Upper lobe of left lung (tissue), 6 donors: ENCODE measurements around the gene EPB41L4B. TPM values are rescaled to one million over a fixed set of nuclear protein-coding genes. Genes with fewer than 3 reads are reported as not detected.

Experiments used
- ATAC-seq, 2 donors: fragments of 200-7000 bp; cut with Tn5 transposase; one replicate each; pipeline ENCODE4 v1.9.1; 2022; ENCODE audit warnings: mild to moderate bottlenecking in 2 of 2, moderate library complexity in 2 of 2; ENCODE audit not compliant: low FRiP score in 2 of 2
- DNase-seq, 2 donors: peaks; one replicate each; pipeline ENCODE4 v3.0.0-alpha.2; 2019 to 2020
- H3K27ac ChIP-seq, 4 donors: fragments of 200-600 bp; sonication (generic); one replicate each; pipeline ENCODE4 v1.5.1; 2016 to 2019
- H3K27me3 ChIP-seq, 4 donors: fragments of 200-600 bp; sonication (generic); one replicate each; pipeline ENCODE4 v1.5.1; 2017 to 2019
- H3K36me3 ChIP-seq, 4 donors: fragments of 200-600 bp; sonication (generic); one replicate each; pipeline ENCODE4 v1.5.1; 2016 to 2019
- H3K4me1 ChIP-seq, 4 donors: fragments of 200-600 bp; sonication (generic); one replicate each; pipeline ENCODE4 v1.5.1; 2018 to 2019
- H3K4me3 ChIP-seq, 4 donors: fragments of 200-600 bp; sonication (generic); one replicate each; pipeline ENCODE4 v1.5.1; 2017 to 2019; ENCODE audit warnings: mild to moderate bottlenecking in 2 of 4, moderate library complexity in 1 of 4
- H3K9me3 ChIP-seq, 4 donors: fragments of 200-600 bp; sonication (generic); one replicate each; pipeline ENCODE4 v1.5.1; 2018 to 2019
- CTCF ChIP-seq, 6 experiments: fragments of 450-650 bp in 4 of 6; fragments of 200-600 bp in 2 of 6; sonication (generic) in 2 of 6; IDR thresholded peaks; one replicate each; pipeline ENCODE4 v1.5.1; 2016 to 2019; ENCODE audit warnings: antibody characterized with exemption in 6 of 6
- EP300 ChIP-seq, 4 donors: sonication (generic); formaldehyde crosslinking; IDR thresholded peaks; one replicate each; pipeline ENCODE4 v1.5.1; 2017; ENCODE audit warnings: antibody characterized with exemption in 4 of 4, control low read depth in 2 of 4
- POLR2A ChIP-seq, 4 donors: fragments of 450-650 bp; IDR thresholded peaks; one replicate each; pipeline ENCODE4 v1.5.1; 2016 to 2017; ENCODE audit warnings: antibody characterized with exemption in 4 of 4, mild to moderate bottlenecking in 2 of 4
- POLR2AphosphoS5 ChIP-seq, 2 donors: sonication (generic); formaldehyde crosslinking; IDR thresholded peaks; one replicate each; pipeline ENCODE4 v1.5.1; 2017; ENCODE audit warnings: antibody characterized with exemption in 2 of 2
- WGBS, 2 donors: methylation state at CpG; one replicate each; pipeline ENCODE4 v1.1.5; 2017 to 2018; 5-methylcytosine and 5-hydroxymethylcytosine counted together
- total RNA-seq, 6 donors: library from RNA; depleted of rRNA in 4 of 6; stranded (reverse); fragments of >200 nt in 4 of 6; gene quantifications; one replicate each; pipeline versions ENCODE4 v1.1.0 to v1.2.1, GENCODE V29; 2016 to 2021
- donor health status: DM: no; HTN: no; CAD: no; lungs with moderate emphysema.
- donor health status: DM: no; HTN: yes; CAD: no; lungs with severe emphysema.

EPB41L4B gene
- total RNA-seq, 6 donors from 2014 or later = 8.3 to 28.0 (median 10.9) TPM

DNA sequence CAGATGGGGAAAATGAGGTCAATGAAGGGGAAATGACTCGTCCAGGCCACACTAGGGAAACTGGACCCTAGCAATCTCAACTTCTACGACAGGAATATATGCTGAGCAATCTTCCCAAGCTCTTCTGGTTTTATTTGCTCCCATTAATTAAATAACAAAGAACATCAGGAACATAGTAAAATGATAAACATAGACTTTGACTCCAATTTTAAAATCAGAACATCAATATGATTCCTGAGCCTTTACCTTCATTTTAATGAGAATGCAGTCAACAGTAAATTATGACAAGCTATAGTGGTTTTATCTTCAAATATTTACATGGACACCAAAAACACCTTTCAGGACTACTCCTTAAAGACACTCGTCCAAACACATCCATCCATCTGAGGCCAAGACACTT, 79.7 kb downstream of the EPB41L4B start:
- H3K27ac ChIP-seq = no peak overlapping the region
- no peaks in the 10 kb centered on the region for H3K4me1 ChIP-seq
- DNase-seq = no peak
- TF ChIP-seq CTCF (IDR thresholded peaks at IDR 0.05) (no peak), EP300 (IDR thresholded peaks at IDR 0.05) (no peak), POLR2AphosphoS5 (IDR thresholded peaks at IDR 0.05) (no peak), POLR2A (IDR thresholded peaks at IDR 0.05) (no peak)
- no peak for ATAC-seq
- no peaks in the 10 kb centered on the region for H3K27me3 ChIP-seq
- H3K36me3 ChIP-seq = no peaks in the 10 kb centered on the region
- H3K9me3 ChIP-seq = no peaks in the 10 kb centered on the region
- H3K4me3 ChIP-seq = no peak overlapping the region
- 77% methylated on average over 3 of the region's 3 CpGs for WGBS, 2 donors

- no peaks in the 10 kb centered on the region for H3K36me3 ChIP-seq
- H3K27ac ChIP-seq = no peak overlapping the region
- no peaks in the 10 kb centered on the region for H3K27me3 ChIP-seq
- DNase-seq (no peak), ATAC-seq (no peak)
- no peak for TF ChIP-seq CTCF (IDR thresholded peaks at IDR 0.05)
- TF ChIP-seq EP300 (IDR thresholded peaks at IDR 0.05) = no peak
- no peak for TF ChIP-seq POLR2A (IDR thresholded peaks at IDR 0.05)
- no peak for TF ChIP-seq POLR2AphosphoS5 (IDR thresholded peaks at IDR 0.05)
- H3K4me3 ChIP-seq = no peak overlapping the region
- no peaks in the 10 kb centered on the region for H3K9me3 ChIP-seq
- 92% methylated on average over 3 of the region's 3 CpGs for WGBS, 2 donors
- H3K4me1 ChIP-seq = no peaks in the 10 kb centered on the region
Observed at GRCh38 chr9:109239240-109239639, 81.6 kb downstream of the EPB41L4B start.

GRCh38 chr9:109238655-109239054, 82.2 kb downstream of the EPB41L4B start:
- no peak for DNase-seq

DNA sequence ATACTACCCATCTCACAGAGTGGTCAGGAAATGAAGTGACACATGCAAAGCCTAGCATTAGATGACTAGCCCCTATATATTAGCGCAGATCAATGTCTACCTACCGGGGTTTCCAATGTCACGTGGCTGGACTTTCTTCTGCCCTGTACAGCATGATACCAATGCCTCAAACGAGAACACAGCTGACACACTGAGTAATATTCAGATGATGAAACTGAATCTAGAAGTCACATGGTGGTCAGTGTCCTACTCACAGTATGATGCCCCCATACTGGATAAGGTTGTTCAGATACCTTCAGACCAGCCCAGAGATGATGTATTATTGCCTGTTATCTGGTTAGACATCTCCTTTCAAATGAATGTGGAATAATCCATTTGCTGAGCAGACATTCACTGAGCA, 82.7 kb downstream of the EPB41L4B start:
- DNase-seq (no peak), ATAC-seq (no peak)
- no peaks in the 10 kb centered on the region for H3K27me3 ChIP-seq
- no peaks in the 10 kb centered on the region for H3K9me3 ChIP-seq
- WGBS, 2 donors = 82 to 88% methylated on average over 4 of the region's 4 CpGs
- no peaks in the 10 kb centered on the region for H3K36me3 ChIP-seq
- no peak overlapping the region for H3K27ac ChIP-seq
- H3K4me1 ChIP-seq = no peaks in the 10 kb centered on the region
- TF ChIP-seq POLR2A (IDR thresholded peaks at IDR 0.05) (no peak), POLR2AphosphoS5 (IDR thresholded peaks at IDR 0.05) (no peak), EP300 (IDR thresholded peaks at IDR 0.05) (no peak), CTCF (IDR thresholded peaks at IDR 0.05) (no peak)
- no peak overlapping the region for H3K4me3 ChIP-seq

More at GRCh38 chr9:109238655-109239054, 82.2 kb downstream of the EPB41L4B start:
- no peaks in the 10 kb centered on the region for H3K36me3 ChIP-seq
- H3K4me1 ChIP-seq = no peaks in the 10 kb centered on the region
- no peaks in the 10 kb centered on the region for H3K27me3 ChIP-seq
- H3K9me3 ChIP-seq = no peaks in the 10 kb centered on the region
- TF ChIP-seq POLR2A (IDR thresholded peaks at IDR 0.05) (no peak), EP300 (IDR thresholded peaks at IDR 0.05) (no peak), CTCF (IDR thresholded peaks at IDR 0.05) (no peak), POLR2AphosphoS5 (IDR thresholded peaks at IDR 0.05) (no peak)
- no peak for ATAC-seq
- 70 to 76% methylated on average over 3 of the region's 3 CpGs for WGBS, 2 donors
- H3K27ac ChIP-seq = no peak overlapping the region
- H3K4me3 ChIP-seq = no peak overlapping the region

GRCh38 chr9:109232449-109233237, 88.2 kb downstream of the EPB41L4B start:
- no peaks in the 10 kb centered on the region for H3K36me3 ChIP-seq
- ATAC-seq = no peak
- no peaks in the 10 kb centered on the region for H3K27me3 ChIP-seq
- H3K9me3 ChIP-seq = no peaks in the 10 kb centered on the region
- no peak overlapping the region for H3K4me3 ChIP-seq
- TF ChIP-seq POLR2A (IDR thresholded peaks at IDR 0.05) (no peak), POLR2AphosphoS5 (IDR thresholded peaks at IDR 0.05) (no peak), EP300 (IDR thresholded peaks at IDR 0.05) (no peak), CTCF (IDR thresholded peaks at IDR 0.05) (no peak)
- H3K4me1 ChIP-seq = no peaks in the 10 kb centered on the region
- no peak overlapping the region for H3K27ac ChIP-seq
- DNase-seq = no peak
- 71 to 74% methylated on average over 9 of the region's 9 CpGs for WGBS, 2 donors
